Lower leg skin (tissue), 3 donors: ENCODE results near the gene SAXO1.

Experiments used
- POLR2A ChIP-seq, 2 donors: fragments of 450-650 bp; IDR thresholded peaks; one replicate each; pipeline ENCODE4 v1.6.1; 2016 to 2017; ENCODE audit warnings: antibody characterized with exemption in 2 of 2, mild to moderate bottlenecking in 1 of 2, moderate library complexity in 1 of 2
- TF ChIP-seq, protein P1 (sequence below), 3 donors: fragments of 450-650 bp; IDR thresholded peaks; one replicate each; pipeline ENCODE4 v1.5.1; 2016; ENCODE audit warnings: antibody characterized with exemption in 3 of 3, mild to moderate bottlenecking in 3 of 3, moderate library complexity in 2 of 3

DNA sequence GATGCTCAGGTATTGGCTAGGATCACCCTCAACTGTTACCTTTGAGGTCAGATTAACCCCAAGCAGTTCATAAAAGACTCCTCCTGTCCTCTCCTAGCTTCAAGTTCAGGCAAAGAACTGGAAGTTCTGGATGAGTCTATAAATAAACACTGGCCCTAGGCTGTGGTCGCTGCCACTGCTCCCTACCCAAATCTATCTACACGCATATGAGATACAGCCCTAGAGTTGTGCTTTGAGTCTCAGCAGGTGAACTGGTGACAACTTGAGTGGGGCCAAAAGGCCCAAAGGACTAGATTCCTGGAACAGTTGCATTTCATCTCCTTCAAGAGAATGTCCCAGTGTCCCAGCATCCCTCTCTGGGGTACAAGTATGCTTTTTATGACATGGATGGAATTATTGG, 62.6 kb downstream of the SAXO1 start:
- TF ChIP-seq, protein P1, sequence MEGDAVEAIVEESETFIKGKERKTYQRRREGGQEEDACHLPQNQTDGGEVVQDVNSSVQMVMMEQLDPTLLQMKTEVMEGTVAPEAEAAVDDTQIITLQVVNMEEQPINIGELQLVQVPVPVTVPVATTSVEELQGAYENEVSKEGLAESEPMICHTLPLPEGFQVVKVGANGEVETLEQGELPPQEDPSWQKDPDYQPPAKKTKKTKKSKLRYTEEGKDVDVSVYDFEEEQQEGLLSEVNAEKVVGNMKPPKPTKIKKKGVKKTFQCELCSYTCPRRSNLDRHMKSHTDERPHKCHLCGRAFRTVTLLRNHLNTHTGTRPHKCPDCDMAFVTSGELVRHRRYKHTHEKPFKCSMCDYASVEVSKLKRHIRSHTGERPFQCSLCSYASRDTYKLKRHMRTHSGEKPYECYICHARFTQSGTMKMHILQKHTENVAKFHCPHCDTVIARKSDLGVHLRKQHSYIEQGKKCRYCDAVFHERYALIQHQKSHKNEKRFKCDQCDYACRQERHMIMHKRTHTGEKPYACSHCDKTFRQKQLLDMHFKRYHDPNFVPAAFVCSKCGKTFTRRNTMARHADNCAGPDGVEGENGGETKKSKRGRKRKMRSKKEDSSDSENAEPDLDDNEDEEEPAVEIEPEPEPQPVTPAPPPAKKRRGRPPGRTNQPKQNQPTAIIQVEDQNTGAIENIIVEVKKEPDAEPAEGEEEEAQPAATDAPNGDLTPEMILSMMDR (IDR thresholded peaks at IDR 0.05): no peak
- TF ChIP-seq POLR2A (IDR thresholded peaks at IDR 0.05): no peak
